Neural progenitor cell (in vitro differentiated cells): ENCODE measurements around the gene CADM1.

ENCODE experiments used
- CTCF ChIP-seq: fragments of 200-600 bp; sonication (generic); IDR thresholded peaks from 2 replicates; pipeline ENCODE4 v1.5.1; 2017; ENCODE audit warnings: antibody characterized with exemption, mild to moderate bottlenecking
- EZH2 ChIP-seq: fragments of 200-600 bp; sonication (generic); IDR thresholded peaks from 2 replicates; pipeline ENCODE4 v1.6.1; 2017; ENCODE audit warnings: antibody characterized with exemption, mild to moderate bottlenecking, moderate library complexity
- EZH2phosphoT487 ChIP-seq: fragments of 200-600 bp; sonication (generic); IDR thresholded peaks from 2 replicates; pipeline ENCODE4 v1.6.1; 2017; ENCODE audit warnings: antibody characterized with exemption

GRCh38 chr11:115266066-115266639 lies 238.1 kb downstream of the CADM1 start:
- TF ChIP-seq CTCF (no peak), EZH2 (no peak), EZH2phosphoT487 (no peak)
